Prostate gland (tissue), 2 donors: Measurements from ENCODE around the gene LXN.

Source experiments
- CTCF ChIP-seq, 4 experiments: fragments of 200-600 bp in 2 of 4; fragments of 450-650 bp in 2 of 4; sonication (generic) in 2 of 4; IDR thresholded peaks; 1 replicate in 3 of 4; 2 replicates in 1 of 4; pipeline ENCODE4 v1.5.1; 2016 to 2019; ENCODE audit warnings: antibody characterized with exemption in 4 of 4, mild to moderate bottlenecking in 2 of 4, moderate library complexity in 2 of 4
- POLR2A ChIP-seq: fragments of 450-650 bp; IDR thresholded peaks from one replicate; pipeline ENCODE4 v1.6.1; 2016; ENCODE audit warnings: antibody characterized with exemption, mild to moderate bottlenecking
- POLR2AphosphoS5 ChIP-seq: sonication (generic); formaldehyde crosslinking; IDR thresholded peaks from one replicate; pipeline ENCODE4 v1.6.1; 2017; ENCODE audit warnings: antibody characterized with exemption

- TF ChIP-seq CTCF (IDR thresholded peaks at IDR 0.05) (no peak), POLR2A (no peak), POLR2AphosphoS5 (no peak)
These were observed 30.4 kb downstream of the LXN start for GRCh38 chr3:158642005-158642404.
